Left cardiac atrium (tissue), 4 donors: Measurements from ENCODE around the gene RXRA. TPM values are rescaled to one million over a fixed set of nuclear protein-coding genes. Genes with fewer than 3 reads are reported as not detected.

ENCODE experiments used
- ATAC-seq, 2 donors: fragments of 200-7000 bp; cut with Tn5 transposase; one replicate each; pipeline ENCODE4 v1.9.1; 2020; ENCODE audit warnings: mild to moderate bottlenecking in 2 of 2, moderate library complexity in 2 of 2
- DNase-seq: peaks from one replicate; pipeline ENCODE4 v3.0.0-alpha.2; 2020
- intact Hi-C, 2 donors: fragments of 100-400 bp; cut with DNase I; formaldehyde crosslinking; loops; one replicate each; pipeline versions ENCODE4 v1.14.1 to v1.15.1; 2022 to 2023
- total RNA-seq, 2 donors: library from RNA; stranded (reverse); fragmentation: NEBNext Ultra II Directional; extraction: Animal tissue kit (Norgen Biotek cat#: 25700); gene quantifications; one replicate each; pipeline ENCODE4 v1.2.1, GENCODE V29; 2021
- donor health status: DM: no; HTN: yes; CAD: no.
- donor health status: DM: no; HTN: yes; CAD: no; lungs with severe emphysema.
- donor health status: DM: yes; HTN: yes; CAD: no.
- donor health status: Dilated cardiomyopathy.

RXRA gene
- total RNA-seq, 2 donors from 2014 or later = 41.6 to 67.7 TPM

GRCh38 chr9:134329886-134330285 is 3.6 kb downstream of the RXRA start:
- peak; percentile 25 for DNase-seq
- intact Hi-C loops = loop anchor here (5.0 to 10.0 kb wide), 4 partner anchors 75 to 158 kb away; no protein-coding TSS in a partner anchor
- ATAC-seq = peak in 1 of 2 donors; percentile 3

GRCh38 chr9:134330590-134330989 is 4.3 kb downstream of the RXRA start:
- no peak for ATAC-seq
- peak; percentile 4 for DNase-seq
- intact Hi-C loops = loop anchor here in 1 of 2 donors (10.0 kb wide), 1 partner anchor 74 kb away; no protein-coding TSS in a partner anchor

GRCh38 chr9:134331186-134332025 is 5.2 kb downstream of the RXRA start:
- intact Hi-C loops = loop anchor here in 1 of 2 donors (10.0 kb wide), 1 partner anchor 73 kb away; no protein-coding TSS in a partner anchor
- no peak for DNase-seq

GRCh38 chr9:134332266-134332665 is 6.0 kb downstream of the RXRA start:
- intact Hi-C loops = loop anchor here in 1 of 2 donors (10.0 kb wide), 1 partner anchor 73 kb away; no protein-coding TSS in a partner anchor
- ATAC-seq (no peak), DNase-seq (no peak)

More at GRCh38 chr9:134331186-134332025, 5.2 kb downstream of the RXRA start:
- no peak for ATAC-seq

- intact Hi-C loops = loop anchor here in 1 of 2 donors (10.0 kb wide), 1 partner anchor 72 kb away; no protein-coding TSS in a partner anchor
- ATAC-seq (no peak), DNase-seq (no peak)
Observed at GRCh38 chr9:134332841-134333233, 6.6 kb downstream of the RXRA start.

- intact Hi-C loops = loop anchor here in 1 of 2 donors (10.0 kb wide), 1 partner anchor 71 kb away; no protein-coding TSS in a partner anchor
- no peak for ATAC-seq
Observed at GRCh38 chr9:134333234-134333873, 7.1 kb downstream of the RXRA start.

GRCh38 chr9:134333874-134334581 is 7.8 kb downstream of the RXRA start:
- intact Hi-C loops = loop anchor here in 1 of 2 donors (10.0 kb wide), 1 partner anchor 71 kb away; no protein-coding TSS in a partner anchor
- ATAC-seq (no peak), DNase-seq (no peak)

More at GRCh38 chr9:134333234-134333873, 7.1 kb downstream of the RXRA start:
- DNase-seq = no peak

GRCh38 chr9:134335061-134335460 is 8.8 kb downstream of the RXRA start:
- intact Hi-C loops = loop anchor here in 1 of 2 donors (10.0 kb wide), 1 partner anchor 70 kb away; no protein-coding TSS in a partner anchor

GRCh38 chr9:134335486-134336220 is 9.4 kb downstream of the RXRA start:
- no peak for DNase-seq
- no peak for ATAC-seq
- intact Hi-C loops = loop anchor here in 1 of 2 donors (10.0 kb wide), 1 partner anchor 69 kb away; no protein-coding TSS in a partner anchor

More at GRCh38 chr9:134335061-134335460, 8.8 kb downstream of the RXRA start:
- DNase-seq (no peak), ATAC-seq (no peak)

- intact Hi-C loops = loop anchor here in 1 of 2 donors (10.0 kb wide), 1 partner anchor 69 kb away; no protein-coding TSS in a partner anchor
Observed at GRCh38 chr9:134336228-134336627, 10.0 kb downstream of the RXRA start.

GRCh38 chr9:134336924-134337323 is 10.7 kb downstream of the RXRA start:
- intact Hi-C loops = loop anchor here in 1 of 2 donors (10.0 kb wide), 1 partner anchor 68 kb away; no protein-coding TSS in a partner anchor
- no peak for ATAC-seq

More at GRCh38 chr9:134336228-134336627, 10.0 kb downstream of the RXRA start:
- no peak for ATAC-seq
- DNase-seq = no peak

GRCh38 chr9:134337469-134337868 is 11.2 kb downstream of the RXRA start:
- DNase-seq (no peak), ATAC-seq (no peak)
- intact Hi-C loops = loop anchor here in 1 of 2 donors (10.0 kb wide), 1 partner anchor 67 kb away; no protein-coding TSS in a partner anchor

More at GRCh38 chr9:134336924-134337323, 10.7 kb downstream of the RXRA start:
- no peak for DNase-seq

GRCh38 chr9:134338394-134339182 is 12.3 kb downstream of the RXRA start:
- intact Hi-C loops = loop anchor here in 1 of 2 donors (10.0 kb wide), 1 partner anchor 66 kb away; no protein-coding TSS in a partner anchor
- DNase-seq (peak; percentile 58), ATAC-seq (peak; percentile 4 to 48)

- ATAC-seq = peak in 1 of 2 donors; percentile 6
- intact Hi-C loops = loop anchor here in 1 of 2 donors (10.0 kb wide), 1 partner anchor 66 kb away; no protein-coding TSS in a partner anchor
- DNase-seq = no peak
Observed at GRCh38 chr9:134339183-134339806, 13.0 kb downstream of the RXRA start.

GRCh38 chr9:134340475-134341160 is 14.4 kb downstream of the RXRA start:
- DNase-seq = peak; percentile 76
- intact Hi-C loops = no loop called here
- ATAC-seq = peak; percentile 24 to 25

GRCh38 chr9:134341306-134341705 is 15.1 kb downstream of the RXRA start:
- DNase-seq = peak; percentile 78
- intact Hi-C loops = no loop called here

More at GRCh38 chr9:134341306-134341705, 15.1 kb downstream of the RXRA start:
- peak; percentile 21 to 50 for ATAC-seq
